Upper lobe of left lung (tissue), 4 donors: ENCODE data around the gene TCF12.

Experiments
- EP300 ChIP-seq, 4 donors: sonication (generic); formaldehyde crosslinking; IDR thresholded peaks; one replicate each; pipeline ENCODE4 v1.5.1; 2017; ENCODE audit warnings: antibody characterized with exemption in 4 of 4, control low read depth in 2 of 4
- POLR2A ChIP-seq, 4 donors: fragments of 450-650 bp; IDR thresholded peaks; one replicate each; pipeline ENCODE4 v1.5.1; 2016 to 2017; ENCODE audit warnings: antibody characterized with exemption in 4 of 4, mild to moderate bottlenecking in 2 of 4
- POLR2AphosphoS5 ChIP-seq, 2 donors: sonication (generic); formaldehyde crosslinking; IDR thresholded peaks; one replicate each; pipeline ENCODE4 v1.5.1; 2017; ENCODE audit warnings: antibody characterized with exemption in 2 of 2
- TF ChIP-seq, protein P1 (sequence below), 6 experiments: fragments of 450-650 bp in 4 of 6; fragments of 200-600 bp in 2 of 6; sonication (generic) in 2 of 6; IDR thresholded peaks; one replicate each; pipeline ENCODE4 v1.5.1; 2016 to 2019; ENCODE audit warnings: antibody characterized with exemption in 6 of 6

- TF ChIP-seq, protein P1, sequence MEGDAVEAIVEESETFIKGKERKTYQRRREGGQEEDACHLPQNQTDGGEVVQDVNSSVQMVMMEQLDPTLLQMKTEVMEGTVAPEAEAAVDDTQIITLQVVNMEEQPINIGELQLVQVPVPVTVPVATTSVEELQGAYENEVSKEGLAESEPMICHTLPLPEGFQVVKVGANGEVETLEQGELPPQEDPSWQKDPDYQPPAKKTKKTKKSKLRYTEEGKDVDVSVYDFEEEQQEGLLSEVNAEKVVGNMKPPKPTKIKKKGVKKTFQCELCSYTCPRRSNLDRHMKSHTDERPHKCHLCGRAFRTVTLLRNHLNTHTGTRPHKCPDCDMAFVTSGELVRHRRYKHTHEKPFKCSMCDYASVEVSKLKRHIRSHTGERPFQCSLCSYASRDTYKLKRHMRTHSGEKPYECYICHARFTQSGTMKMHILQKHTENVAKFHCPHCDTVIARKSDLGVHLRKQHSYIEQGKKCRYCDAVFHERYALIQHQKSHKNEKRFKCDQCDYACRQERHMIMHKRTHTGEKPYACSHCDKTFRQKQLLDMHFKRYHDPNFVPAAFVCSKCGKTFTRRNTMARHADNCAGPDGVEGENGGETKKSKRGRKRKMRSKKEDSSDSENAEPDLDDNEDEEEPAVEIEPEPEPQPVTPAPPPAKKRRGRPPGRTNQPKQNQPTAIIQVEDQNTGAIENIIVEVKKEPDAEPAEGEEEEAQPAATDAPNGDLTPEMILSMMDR (IDR thresholded peaks at IDR 0.05), result no peak
- no peak for TF ChIP-seq POLR2A (IDR thresholded peaks at IDR 0.05)
- no peak for TF ChIP-seq EP300 (IDR thresholded peaks at IDR 0.05)
- TF ChIP-seq POLR2AphosphoS5 (IDR thresholded peaks at IDR 0.05), result no peak
Observed at GRCh38 chr15:57112178-57112577, 193.7 kb downstream of the TCF12 start.
